ENCODE results near the gene KCNE3.

- TF ChIP-seq CTCF (conservative IDR thresholded peaks at IDR 0.05 in 1 of 2, IDR thresholded peaks at IDR 0.05 in 1 of 2; ENCODE audit: extremely low read depth in 1 of 2, insufficient read depth in 1 of 2, low read depth in 1 of 2, low read length in 2 of 2) (peak; percentile 88), EZH2 (IDR thresholded peaks at IDR 0.05; ENCODE audit: borderline replicate concordance, low read length) (no peak)
Measured at GRCh38 chr11:74453373-74453975, 13.9 kb downstream of the KCNE3 start.

All from mammary epithelial cell (primary cell).